ENCODE data around the gene CNKSR2.

CNKSR2 gene

DNA sequence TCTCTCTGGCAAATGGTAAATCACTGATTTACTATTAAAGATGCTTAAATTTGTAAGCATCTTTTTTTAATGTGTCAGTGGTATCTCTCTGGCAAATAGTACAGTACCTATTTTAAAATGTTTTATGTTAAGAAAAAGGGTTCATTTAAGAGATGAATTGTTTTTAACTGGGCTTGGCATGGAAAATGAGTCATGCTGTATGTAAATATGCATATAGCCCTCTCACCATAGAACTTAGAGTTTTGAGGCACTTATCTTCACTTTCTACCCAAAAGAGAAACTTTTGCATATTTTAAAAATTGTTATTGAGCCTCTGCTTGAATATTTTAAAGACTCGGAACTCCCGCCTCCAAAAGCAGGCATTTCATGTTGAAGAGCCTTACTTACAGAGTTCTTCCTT lies 246.0 kb downstream of the CNKSR2 start:
- no peak for DNase-seq

DNA sequence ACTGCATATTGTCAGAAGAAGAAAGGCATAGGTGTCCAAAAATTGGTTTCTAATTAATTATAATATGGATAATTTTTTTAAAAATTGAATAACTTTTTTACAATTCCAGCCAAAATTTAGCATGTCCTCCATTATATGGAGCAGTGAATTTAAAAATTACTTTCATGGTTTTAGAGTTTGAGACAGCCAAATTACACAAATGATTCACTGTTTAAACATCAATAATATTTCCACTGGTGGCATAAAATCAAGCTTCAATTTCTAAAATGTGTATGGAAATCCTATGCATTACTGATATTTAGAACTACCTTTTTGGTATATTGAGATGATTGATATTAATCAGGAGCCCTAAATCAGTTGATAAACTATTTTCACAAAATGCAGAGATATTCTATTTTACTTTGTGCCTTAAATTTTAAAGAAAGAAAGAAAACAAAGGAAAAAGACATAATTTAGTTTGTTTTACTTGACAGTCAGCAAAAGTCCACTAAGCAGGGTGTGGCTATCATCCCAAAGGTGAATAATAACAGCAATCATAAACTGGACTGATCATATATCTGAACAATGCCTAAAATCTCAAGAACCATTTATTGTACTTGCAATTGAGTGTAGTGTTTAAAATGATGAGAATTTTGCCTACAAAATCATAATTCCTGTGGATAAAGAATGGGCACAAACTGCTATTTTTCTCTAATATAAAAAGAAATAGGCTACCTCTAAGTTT lies 249.7 kb downstream of the CNKSR2 start:
- no peak for DNase-seq

DNA sequence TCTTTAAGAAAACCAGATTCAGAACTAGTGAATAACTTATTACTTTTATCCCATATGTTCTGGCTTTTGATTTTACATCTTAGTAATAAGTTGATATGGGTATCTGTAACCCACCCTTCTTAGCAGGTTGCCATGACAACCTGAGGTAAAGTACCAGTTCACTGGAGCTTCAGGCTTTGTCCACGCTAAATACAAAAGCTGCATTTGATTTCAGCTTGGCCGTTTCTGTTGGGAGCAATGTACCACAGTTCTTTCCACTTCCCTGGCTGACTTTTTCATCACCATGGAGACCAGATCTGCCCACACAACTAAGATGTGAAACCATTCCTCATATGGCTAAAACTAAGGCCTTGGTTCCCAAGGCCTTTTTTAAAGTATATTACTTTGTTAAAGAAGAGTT lies 257.8 kb downstream of the CNKSR2 start:
- no peak for DNase-seq

DNA sequence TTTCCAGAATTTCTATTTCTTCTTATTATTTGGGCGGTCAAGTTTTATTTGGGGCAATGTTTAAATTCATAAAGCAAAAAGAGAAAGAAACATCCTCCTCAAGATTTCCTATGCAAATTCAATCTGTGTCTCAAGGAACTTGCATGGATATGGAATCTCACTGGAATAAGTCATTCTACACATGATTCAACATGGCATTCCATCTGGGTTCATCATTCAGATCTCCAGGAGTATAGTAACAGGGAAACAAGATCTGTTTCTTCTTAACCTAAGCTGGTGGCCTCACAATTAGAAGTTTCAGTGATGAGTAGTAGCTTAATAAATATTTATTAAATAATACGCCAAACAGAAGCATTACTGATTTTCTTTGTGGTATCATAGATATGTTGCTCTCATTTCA lies 264.1 kb downstream of the CNKSR2 start:
- DNase-seq = no peak

DNA sequence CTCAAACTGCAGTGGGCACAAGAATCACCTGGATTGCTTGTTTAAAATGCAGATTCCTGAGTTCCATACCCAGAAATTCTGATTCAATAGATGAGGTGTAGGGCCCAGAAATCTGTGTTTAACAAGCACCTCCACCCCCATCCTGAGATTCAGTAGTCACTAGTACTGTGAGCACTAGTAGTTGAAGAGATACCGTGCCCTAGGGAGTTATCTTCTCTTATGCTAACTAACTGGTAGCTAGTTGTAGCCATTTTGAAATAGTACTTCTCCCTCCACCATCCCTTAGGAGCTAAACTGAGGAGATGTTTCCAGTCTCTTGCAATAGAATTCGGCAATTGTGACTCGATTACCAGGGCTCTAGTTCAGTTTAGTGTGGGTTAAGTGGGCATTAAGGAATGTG lies 265.6 kb downstream of the CNKSR2 start:
- no peak for DNase-seq

DNA sequence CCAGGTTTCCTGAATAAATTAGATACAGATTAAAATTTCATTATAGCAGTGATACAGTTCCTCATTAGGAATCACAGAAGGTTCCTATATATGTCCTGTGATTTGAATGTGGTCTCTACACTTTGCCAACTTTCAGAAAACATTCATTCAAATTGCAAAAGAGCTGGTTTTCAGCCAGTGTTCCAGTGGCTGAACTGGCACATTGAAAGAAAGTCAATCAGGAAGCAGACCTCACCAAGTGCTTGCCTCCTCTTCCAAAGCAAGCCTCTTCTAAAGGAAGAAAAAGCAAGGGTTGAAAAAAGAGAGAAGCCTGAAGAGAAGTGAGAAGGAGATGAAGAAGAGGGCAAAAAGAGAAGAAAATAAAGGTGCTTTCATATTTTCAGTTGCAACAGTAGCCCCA lies 271.2 kb downstream of the CNKSR2 start:
- no peak for DNase-seq

DNA sequence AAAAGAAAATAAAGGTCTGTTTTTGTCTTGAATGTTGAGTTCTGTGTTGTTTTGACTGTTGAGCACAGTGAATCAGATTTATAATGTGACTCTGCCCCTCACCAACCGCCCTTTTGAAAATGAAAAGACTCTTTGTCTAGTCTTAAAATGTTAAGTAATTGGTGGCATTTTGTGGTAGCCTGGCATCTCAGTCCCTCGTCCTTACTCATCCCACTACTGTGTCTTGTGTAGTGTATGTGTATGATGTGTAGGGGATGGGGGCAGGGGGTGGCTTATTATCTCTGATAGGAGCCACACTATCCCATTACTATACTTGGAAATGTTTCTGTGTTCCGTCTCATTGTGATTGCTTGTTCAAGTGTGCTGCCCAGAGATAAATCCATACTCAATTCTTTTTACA lies 271.7 kb downstream of the CNKSR2 start:
- DNase-seq = no peak

DNA sequence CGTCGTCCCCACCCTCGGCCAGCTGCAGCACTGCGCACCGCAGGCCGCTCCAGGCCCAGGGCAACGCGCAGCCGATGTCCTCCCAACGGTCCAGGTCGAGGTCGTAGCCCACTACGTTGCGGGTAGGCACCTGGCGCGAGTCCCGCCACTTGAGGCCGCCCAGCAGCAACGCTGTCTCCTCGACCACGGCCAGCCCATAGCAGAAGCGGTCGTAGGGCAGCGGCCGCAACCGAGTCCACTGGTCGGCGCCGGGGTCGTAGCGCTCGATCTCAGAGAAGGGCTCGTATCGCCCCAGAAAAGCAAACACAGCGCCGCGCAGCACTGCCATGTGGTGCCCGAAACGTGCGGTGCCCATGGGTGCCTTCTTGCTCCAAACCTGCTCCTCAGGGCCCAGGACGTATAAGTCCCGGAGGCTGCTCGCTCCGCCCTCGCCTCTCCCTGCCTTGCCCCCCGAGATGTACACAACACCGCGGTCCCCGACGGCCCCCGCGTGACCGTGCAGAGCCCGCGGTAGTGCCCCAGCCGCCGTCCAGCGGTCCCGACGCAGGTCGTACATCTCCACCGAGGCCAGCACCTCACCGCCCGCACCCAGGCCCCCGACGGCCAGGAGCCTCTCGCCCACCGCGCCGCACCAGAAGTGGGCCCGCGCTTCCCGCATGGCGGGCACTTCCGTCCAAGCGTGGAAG lies 281.8 kb downstream of the CNKSR2 start:
- no peak for DNase-seq

DNA sequence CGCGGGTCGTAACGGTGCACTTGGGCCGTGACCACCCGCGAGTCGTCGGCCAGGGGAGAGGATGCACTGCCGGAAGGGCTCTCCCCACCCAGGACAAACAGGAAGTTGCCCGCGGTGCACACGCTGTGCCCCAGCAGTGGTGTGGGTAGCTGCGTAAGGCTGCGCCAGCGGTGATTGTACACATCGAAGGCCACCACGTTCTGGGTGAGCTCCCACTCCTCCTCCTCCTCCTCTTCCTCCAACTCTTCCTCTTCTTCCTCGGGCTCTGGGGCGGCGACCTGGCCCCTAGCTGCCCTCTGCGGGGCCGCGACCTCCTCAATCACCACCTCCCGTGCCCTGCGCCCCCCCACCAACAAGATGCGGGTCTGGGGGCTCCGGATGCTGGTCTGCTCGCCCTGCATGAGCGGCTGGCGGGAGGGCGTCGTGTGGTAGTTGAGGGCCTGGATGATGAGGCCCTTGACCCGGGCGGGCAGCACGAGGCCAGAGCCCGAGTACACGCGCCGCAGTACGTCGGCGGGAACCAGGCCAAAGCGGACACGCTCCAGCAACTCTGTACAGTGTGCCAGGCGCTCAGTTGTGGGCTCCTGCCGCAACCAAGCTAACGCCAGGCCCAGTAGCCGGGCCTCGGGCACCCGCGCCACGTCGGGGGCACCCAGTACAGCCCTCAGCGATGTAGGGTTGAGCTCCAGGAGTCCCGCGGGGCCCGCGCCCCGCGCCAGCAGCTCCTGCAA lies 282.5 kb downstream of the CNKSR2 start:
- DNase-seq = no peak

DNA sequence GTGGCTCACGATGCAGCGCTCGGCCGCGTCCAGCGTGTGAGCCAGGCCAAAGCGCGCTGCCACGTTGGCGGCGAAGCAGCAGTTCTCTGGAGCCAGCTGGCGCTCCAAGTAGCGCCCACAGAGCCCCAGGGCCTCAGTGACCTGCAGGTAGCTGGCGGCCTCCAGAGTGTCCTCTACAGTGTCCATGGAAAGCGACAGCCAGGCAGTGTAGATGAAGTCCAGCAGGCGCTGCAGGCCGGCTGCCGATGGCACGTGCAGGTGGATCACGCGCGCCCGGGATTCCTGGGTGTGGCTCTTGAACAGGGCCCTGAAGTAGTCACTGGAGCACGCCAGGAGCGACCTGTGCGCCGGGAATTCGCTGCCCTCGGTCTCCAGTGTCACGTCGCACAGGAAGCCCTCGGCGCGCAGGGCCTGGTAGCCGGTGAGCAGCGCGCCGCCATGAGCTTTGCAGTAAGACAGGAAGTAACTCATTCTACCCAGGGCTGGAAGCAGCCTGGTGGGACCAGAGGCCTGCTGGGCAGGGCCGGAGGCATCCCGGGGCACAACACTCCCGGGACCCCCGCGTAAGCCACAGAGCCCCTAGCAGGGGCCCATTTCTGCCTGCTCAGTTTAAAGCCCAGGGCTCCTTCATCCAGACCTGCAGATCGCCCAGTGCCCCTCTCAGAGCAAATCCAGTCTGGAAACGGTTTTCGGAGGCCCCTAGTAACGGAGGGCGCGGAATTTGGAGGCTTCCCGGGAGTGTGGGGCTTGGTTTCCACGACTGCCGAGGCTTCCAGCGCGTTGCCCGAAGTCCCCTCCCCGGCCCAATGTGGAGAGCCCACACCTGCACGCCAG lies 283.3 kb downstream of the CNKSR2 start:
- no peak for DNase-seq

DNA sequence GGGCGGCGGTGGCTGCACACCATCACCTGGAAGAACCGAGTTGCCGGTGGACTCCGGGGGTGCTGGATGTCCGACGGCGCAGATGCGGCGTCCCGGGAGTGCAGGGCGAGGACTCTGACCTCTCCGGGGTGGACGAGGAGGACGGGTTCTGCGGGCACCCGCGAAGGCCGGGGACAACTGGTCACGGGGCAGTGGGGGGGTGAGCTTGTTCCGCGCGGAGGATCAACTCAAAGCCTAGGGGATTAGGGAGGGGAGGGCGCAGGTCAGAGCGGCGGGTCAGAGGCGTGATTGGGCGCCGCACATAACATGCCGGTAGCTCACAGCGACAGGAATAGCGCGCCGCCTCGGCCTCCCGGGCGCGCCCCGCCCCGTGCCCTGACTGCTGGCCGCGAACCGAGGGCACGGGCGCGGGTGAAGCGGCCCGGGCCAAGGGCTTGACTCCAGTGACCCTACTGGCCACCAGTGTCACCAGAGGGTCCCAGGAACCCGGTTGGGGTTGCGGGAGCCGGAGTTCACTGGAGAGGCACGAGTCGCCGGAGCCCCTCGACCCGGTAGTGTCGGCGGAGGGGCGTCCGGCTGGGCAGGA lies 284.0 kb downstream of the CNKSR2 start, which contains the start of gene KLHL34:
KLHL34 (minus strand) TSS at position 179 of the 586 bp plus-strand sequence. CDS start 542 bp downstream, outside the sequence.
- no peak for DNase-seq

DNA sequence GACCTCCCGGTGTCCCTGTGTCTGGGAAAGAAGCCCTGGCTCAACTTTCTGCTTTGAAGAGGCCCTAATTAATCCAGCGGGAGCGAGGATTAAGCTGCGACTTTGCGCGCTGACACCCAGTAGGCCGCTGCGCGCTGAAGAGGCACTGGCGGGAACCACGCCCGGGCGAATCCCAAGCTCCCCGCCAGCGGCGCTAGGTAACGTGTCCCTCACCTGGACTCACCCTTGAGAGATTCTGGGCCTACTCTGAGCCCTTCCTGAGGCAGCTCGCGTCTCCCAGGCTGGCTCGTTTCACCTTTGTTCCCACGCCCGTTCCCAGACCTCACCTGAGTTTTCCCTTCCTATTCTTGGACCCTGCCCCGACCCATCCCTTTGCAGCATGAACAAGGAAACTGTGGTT lies 284.5 kb downstream of the CNKSR2 start:
- DNase-seq = no peak

DNA sequence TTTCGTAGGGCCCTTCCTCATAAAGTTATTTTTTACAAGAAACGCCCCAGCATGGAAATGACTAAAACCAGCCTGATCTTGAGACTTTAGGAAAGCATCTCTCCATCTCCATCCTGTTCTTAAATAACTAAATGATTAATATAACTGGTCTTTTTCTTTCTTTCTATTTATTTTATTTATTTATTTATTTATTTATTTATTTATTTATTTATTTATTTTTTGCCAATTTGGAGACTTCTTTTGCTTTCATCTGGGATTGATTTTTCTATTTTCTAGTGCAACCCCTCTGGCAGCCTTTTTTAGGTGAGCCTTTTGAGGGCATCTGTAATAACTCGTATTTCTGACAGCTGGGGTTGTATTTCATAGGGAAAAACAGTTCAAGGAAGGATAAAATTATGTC lies 285.1 kb downstream of the CNKSR2 start:
- no peak for DNase-seq

DNA sequence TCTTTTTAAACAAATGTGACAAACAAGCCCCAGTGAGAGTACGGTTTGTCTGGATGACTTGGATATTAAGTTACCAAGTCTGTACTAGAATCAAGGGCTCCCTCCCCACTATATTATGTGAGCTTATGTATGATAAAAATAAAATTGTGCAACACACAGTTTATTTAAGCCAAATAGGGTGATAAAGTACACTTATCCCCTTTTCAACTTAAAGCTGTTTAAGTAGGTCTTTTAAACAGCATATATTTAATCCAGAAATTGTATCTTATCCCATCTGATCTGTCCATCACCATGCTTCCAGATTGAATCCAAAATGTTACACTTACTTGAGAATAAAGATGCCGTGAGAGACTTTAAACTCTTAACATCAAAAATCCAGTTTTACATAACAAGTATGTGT lies 285.9 kb downstream of the CNKSR2 start:
- DNase-seq = no peak

DNA sequence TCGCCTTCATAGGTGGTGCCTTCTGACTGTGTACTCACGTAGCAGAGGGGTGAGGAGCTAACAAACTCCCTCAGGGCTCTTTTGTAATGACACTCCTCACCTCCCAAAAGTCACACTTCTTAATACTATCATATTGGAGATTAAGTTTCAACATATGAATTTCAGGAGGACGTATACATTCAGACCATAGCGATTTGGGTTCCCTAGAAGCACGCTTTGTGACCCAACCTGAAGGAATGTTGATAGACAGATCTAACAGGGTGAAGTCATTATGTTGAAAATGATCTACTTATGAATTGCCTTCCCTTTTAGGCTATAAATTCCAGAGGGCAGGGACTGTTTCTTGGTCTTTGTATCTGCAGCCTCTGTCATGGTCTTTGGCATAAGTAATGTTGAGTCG lies 287.1 kb downstream of the CNKSR2 start:
- DNase-seq = no peak

DNA sequence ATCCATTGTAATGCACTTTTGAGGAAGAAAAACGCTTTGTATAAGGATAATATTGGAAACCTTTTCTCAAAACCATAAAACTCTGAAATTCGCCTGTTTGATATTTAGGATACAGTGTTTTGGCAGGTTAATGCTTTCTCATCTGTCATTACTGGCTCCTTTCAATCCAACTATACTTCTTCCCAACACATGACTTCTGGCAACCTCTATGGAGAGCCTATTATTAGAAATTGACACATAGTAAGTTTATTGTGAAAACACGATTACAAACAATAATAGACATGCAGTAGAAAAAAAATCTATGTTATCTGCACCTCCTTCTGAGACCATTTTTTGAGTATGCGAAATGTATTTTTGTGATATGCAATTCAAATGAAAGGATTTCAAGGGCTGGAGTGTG lies 288.5 kb downstream of the CNKSR2 start:
- no peak for DNase-seq

DNA sequence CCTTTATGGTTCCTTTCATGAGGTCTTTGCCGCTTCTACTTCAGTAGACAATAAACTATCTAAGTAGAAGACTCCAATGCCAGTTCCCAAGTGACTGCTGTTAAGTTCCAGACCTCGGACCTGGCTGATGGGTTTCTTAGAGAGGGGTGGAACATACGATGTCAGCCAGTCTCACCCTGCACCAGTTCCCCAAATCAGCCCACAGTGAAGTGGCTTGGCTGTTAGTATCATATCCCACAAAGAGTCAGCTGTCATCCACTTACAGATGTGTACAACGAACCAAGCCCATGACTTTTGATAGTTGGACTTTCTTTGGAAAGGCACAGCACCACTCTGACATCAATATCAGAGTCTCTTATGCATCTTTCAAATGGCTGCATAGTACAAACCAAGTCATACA lies 292.0 kb downstream of the CNKSR2 start:
- no peak for DNase-seq

DNA sequence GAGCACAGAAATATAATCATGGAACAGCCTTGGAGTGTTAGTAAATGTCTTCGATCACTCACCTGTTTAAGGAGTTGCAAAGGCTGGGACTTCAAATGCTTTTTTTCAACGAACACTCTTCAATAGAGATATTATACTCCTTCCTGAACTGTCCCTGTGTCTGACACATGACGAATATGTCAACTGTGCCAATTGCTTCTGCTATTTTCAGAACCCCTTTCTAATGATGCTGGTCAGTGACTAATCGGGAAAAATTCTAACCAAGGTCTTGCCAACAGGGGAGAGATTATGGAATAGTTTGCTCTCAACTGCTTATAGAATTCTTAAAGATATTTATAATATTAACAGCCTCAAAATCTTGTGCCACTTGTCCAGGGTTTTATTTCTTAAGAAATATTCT lies 292.5 kb downstream of the CNKSR2 start:
- DNase-seq = no peak

DNA sequence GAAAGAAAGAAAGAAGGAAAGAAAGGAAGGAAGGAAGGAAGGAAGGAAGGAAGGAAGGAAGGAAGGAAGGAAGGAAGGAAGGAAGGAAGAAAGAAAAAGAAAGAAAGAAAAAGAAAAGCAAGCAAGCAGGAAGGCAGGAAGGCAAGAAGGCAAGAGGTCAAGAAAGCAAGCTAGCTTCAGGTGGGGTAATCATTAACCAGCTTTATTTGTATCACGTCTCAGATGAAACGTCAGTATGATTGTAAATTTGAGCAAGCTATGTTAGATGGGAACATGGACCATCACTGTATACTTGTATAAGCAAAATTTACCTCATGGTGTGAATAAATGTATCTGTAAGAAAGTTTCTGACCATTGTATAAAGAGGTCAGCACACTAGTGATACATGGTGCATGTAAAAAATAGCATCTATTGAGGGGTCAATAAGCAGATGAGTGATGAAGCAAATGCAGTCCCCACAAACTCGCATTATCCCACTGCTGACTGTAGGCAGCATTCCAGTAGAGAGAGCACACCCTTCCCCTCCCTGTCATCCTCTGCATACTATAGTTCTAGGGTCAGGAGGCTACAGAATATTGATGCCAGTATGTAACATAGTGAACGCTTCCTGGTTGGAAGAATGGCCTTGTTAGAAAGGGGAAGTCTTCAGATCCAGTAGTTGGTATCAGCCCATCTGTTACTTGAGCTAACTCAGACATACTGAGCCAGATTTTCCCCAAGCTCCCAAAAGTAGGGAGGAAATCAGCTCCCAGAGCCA lies 300.4 kb downstream of the CNKSR2 start:
- DNase-seq = no peak

DNA sequence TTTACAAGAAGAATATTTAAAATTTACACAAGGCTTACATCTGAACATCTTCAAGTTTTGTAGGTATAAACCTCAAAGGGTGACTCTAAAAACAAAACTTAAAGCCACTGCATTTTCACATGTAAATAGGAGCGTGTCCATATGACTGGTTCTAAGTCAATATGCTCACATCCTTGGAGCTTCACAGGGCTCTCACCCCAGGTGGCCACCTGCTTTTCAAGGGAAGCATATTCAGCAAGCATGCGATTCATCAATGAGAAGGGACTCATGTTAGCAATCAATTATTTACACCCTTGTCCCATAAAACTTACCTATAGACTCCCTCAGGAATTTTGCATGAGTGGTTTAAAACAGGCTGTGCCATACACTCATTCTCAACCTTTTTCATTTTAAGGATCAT lies 301.7 kb downstream of the CNKSR2 start:
- DNase-seq = no peak

DNA sequence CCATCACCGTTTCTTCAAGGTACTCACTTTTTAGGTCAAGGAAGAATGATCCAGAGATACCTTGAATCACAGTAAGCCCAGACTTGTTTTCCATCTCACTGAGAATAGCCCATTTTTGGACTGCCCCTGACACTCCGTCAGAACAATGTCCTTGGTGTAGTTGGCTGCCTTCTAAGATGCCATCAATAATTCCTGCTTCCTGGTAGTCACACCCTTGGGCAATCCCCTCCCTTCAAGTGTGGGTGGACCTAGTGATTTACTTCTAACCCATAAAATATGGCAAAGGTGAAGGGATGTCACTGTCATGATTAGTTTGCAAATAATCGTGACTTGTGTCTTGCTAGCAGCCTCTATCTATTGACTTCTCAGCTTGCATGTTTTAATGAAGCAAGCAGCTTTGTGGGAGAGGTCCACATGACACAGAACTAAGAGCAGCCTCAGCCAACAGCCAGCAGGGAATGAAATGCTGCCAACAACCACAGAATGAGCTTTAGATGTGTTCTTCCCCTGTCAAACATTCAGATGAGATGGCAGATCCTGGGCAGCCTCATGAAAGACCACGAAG lies 303.9 kb downstream of the CNKSR2 start:
- DNase-seq = no peak

DNA sequence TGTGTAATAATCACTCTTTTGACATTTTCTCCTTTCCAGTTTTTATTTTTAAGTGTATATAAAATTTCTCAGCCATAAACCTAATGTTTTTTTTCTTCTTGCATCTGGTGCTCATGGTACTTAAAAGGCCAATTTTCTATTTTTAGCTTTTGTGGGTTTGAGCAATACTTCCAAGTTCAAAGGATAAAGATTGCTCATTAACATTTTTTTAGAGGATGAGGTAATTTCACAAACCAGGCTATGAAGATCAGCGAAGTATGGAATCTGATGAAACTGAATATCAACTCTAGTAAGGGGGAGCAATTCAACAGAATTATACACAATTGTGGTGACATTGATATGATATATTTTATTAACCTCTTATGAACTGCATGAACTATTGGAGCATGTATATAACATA lies 309.7 kb downstream of the CNKSR2 start:
- no peak for DNase-seq

Data from activated gamma-delta T cell treated with Interleukin-2 at 50 U/mL for 16 hours (primary cell).